ENCODE results near the gene ERICH6.

ERICH6 gene

DNA sequence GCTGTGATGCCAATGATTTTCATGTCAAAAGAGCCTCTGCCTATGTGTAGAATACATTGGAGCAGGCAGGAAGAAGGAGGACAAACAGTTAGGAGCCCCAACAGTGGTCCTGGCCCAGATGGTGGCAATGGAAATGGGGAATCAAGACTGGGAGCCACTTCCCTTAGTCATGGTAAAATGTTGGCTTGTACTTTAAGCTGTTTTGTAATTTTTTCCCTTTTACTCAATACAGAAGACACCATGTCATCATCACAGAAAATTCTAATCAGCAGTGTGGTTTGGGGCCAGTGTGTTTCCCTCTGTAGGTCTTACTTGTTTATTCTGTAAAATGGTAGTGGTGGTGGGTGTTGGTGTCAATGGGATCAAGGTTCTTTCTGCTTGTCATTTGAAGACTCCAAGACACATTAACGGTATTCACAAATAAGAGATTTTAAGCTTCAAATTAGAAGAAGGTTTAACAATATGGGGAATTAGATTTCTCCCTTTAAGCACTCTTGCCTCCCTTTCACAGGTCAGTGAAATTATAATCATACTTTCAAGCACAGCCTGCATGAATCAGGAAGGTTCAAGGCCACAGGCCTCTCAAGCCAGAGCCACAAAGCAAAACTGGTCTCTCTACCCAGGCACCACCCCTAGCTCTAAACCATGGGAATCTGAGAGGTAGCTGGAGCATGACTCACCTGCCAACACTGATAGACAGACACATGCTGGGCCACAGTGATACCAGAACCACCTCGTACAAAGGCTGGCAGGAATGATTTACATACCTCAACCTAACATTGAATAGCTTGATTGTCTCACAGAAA is 34.4 kb upstream of the ERICH6 start:
- no peak for TF ChIP-seq CTCF (IDR thresholded peaks at IDR 0.05; ENCODE audit: extremely low read depth, insufficient read depth, missing control alignments)
- in situ Hi-C loops (cut with MboI; ENCODE audit: low pct_unique_long_range_greater_than_20kb, low sequenced_read_pairs, unreplicated experiment): loop anchor here (10.0 kb wide), 1 partner anchor 127 kb away; no protein-coding TSS in a partner anchor
- DNase-seq (ENCODE audit: low spot score): no peak

DNA sequence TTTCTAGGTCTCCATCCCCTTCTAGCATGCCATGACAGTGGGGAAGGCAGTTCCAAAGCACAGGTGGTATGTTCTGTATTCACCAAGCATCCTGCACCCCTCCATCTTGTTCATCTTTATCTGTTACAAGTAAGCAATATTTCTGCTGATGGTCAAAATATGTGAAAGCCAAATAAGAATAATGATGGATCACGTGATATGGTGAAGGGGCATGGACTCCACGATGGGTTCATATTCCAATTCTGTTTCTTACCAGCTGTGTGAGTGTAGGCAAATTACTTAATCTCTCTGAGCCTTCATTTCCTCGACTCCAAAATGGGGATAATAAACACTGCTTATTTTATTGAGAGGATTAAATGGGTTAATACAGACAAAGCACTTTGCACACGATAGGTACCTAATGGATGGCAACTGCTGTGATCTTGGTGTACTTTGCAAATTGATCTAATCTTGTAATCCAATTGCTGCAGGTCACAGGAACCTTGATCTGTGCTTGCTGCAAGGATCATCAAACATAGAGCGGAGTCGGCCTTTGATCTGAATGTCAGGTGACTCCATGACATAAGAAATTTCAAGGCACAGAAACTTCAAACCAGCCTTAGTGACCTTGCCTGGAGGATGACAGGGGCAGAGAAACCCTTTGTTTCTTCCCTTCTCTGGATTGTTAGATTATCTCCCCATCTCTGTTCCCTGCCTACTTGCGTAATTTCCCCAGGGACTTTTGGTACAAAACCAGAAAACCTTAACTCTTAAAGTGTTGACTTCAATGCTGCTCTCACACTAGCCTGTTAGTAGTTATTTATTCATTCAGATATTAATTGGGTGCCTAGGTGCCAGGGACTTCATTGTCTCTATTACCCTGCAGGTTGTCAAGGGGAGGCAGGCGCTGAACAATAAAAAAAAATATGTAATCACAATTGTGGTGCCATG is 33.4 kb upstream of the ERICH6 start:
- no peak for TF ChIP-seq CTCF (IDR thresholded peaks at IDR 0.05; ENCODE audit: extremely low read depth, insufficient read depth, missing control alignments)
- in situ Hi-C loops (cut with MboI; ENCODE audit: low pct_unique_long_range_greater_than_20kb, low sequenced_read_pairs, unreplicated experiment): loop anchor here (10.0 kb wide), 1 partner anchor 128 kb away; no protein-coding TSS in a partner anchor
- no peak for DNase-seq (ENCODE audit: low spot score)

- no peak for TF ChIP-seq CTCF (IDR thresholded peaks at IDR 0.05; ENCODE audit: extremely low read depth, insufficient read depth, missing control alignments)
These were observed 32.6 kb upstream of the ERICH6 start for GRCh38 chr3:150736316-150736719.

DNA sequence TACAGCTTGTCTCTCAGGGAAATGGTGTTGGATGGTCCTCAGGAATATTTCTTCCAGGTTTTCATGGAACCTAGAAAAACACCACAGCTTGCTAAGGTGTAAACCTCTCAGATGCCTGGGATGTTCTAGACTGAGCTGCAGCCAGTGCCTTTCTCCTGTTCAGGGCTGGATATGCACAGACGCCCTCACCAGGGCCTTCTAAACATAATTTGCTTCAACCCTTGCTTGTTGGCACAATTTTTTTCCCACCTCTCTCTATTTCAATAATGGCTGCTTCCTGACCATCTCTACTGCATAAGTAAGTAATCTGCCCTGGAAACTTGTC is 31.0 kb upstream of the ERICH6 start:
- in situ Hi-C loops (cut with MboI; ENCODE audit: low pct_unique_long_range_greater_than_20kb, low sequenced_read_pairs, unreplicated experiment): loop anchor here (10.0 kb wide), 1 partner anchor 130 kb away; no protein-coding TSS in a partner anchor
- DNase-seq (ENCODE audit: low spot score): no peak
- no peak for TF ChIP-seq CTCF (IDR thresholded peaks at IDR 0.05; ENCODE audit: extremely low read depth, insufficient read depth, missing control alignments)

More at GRCh38 chr3:150736316-150736719, 32.6 kb upstream of the ERICH6 start:
- DNase-seq (ENCODE audit: low spot score): no peak
- in situ Hi-C loops (cut with MboI; ENCODE audit: low pct_unique_long_range_greater_than_20kb, low sequenced_read_pairs, unreplicated experiment): loop anchor here (10.0 kb wide), 1 partner anchor 128 kb away; no protein-coding TSS in a partner anchor

DNA sequence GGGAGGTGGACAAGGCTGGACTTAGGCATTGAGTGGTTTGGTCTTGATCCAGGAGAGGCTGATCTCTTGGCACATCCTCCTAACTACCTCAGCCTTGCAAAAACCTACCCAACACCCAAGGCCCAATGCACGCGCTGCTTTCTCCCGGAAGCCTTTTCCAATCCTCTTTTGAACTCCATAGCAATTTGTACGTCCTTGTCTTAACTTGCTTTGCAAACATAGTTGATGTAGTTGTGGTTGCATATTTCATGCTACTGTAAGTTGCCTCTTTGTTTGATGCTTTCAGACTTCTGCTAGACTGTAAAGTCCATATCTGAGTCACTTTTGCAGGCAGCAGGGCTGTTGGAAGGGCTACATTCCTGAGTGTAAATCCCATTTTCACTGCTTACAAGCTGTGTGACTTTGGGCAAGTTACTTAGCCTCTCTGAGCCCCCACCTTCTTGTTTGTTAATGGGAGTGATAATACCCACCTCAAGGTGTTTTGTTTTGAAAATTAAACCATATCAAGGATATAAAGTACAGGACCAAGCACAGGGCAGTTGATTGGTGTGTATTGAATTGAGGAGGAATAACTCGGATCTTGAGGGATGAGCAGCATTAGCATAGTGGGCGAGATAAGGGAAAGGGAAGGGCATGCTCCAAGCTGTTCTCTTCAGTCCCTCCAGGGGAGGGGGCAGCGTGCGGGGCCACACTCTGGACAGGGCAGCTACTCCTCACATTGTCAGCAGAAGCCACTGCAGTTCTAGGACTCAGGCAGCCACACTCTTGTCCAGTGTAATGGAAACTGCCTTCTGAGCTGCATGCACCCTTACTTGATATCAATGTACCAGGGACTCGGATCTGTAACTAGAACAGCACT is 30.4 kb upstream of the ERICH6 start:
- TF ChIP-seq CTCF (IDR thresholded peaks at IDR 0.05; ENCODE audit: extremely low read depth, insufficient read depth, missing control alignments): no peak
- in situ Hi-C loops (cut with MboI; ENCODE audit: low pct_unique_long_range_greater_than_20kb, low sequenced_read_pairs, unreplicated experiment): loop anchor here (10.0 kb wide), 1 partner anchor 131 kb away; no protein-coding TSS in a partner anchor

More for the DNA sequence above, 30.4 kb upstream of the ERICH6 start:
- DNase-seq (ENCODE audit: low spot score): no peak
